ENCODE measurements around the gene PDS5B.
"Not testable (repeated sequence)": the region's sequence is repeated elsewhere in the genome, so short reads cannot be mapped to it uniquely, and the experiment has no call there.

PDS5B gene, protein sequence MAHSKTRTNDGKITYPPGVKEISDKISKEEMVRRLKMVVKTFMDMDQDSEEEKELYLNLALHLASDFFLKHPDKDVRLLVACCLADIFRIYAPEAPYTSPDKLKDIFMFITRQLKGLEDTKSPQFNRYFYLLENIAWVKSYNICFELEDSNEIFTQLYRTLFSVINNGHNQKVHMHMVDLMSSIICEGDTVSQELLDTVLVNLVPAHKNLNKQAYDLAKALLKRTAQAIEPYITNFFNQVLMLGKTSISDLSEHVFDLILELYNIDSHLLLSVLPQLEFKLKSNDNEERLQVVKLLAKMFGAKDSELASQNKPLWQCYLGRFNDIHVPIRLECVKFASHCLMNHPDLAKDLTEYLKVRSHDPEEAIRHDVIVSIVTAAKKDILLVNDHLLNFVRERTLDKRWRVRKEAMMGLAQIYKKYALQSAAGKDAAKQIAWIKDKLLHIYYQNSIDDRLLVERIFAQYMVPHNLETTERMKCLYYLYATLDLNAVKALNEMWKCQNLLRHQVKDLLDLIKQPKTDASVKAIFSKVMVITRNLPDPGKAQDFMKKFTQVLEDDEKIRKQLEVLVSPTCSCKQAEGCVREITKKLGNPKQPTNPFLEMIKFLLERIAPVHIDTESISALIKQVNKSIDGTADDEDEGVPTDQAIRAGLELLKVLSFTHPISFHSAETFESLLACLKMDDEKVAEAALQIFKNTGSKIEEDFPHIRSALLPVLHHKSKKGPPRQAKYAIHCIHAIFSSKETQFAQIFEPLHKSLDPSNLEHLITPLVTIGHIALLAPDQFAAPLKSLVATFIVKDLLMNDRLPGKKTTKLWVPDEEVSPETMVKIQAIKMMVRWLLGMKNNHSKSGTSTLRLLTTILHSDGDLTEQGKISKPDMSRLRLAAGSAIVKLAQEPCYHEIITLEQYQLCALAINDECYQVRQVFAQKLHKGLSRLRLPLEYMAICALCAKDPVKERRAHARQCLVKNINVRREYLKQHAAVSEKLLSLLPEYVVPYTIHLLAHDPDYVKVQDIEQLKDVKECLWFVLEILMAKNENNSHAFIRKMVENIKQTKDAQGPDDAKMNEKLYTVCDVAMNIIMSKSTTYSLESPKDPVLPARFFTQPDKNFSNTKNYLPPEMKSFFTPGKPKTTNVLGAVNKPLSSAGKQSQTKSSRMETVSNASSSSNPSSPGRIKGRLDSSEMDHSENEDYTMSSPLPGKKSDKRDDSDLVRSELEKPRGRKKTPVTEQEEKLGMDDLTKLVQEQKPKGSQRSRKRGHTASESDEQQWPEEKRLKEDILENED (N-terminal part only)

DNA sequence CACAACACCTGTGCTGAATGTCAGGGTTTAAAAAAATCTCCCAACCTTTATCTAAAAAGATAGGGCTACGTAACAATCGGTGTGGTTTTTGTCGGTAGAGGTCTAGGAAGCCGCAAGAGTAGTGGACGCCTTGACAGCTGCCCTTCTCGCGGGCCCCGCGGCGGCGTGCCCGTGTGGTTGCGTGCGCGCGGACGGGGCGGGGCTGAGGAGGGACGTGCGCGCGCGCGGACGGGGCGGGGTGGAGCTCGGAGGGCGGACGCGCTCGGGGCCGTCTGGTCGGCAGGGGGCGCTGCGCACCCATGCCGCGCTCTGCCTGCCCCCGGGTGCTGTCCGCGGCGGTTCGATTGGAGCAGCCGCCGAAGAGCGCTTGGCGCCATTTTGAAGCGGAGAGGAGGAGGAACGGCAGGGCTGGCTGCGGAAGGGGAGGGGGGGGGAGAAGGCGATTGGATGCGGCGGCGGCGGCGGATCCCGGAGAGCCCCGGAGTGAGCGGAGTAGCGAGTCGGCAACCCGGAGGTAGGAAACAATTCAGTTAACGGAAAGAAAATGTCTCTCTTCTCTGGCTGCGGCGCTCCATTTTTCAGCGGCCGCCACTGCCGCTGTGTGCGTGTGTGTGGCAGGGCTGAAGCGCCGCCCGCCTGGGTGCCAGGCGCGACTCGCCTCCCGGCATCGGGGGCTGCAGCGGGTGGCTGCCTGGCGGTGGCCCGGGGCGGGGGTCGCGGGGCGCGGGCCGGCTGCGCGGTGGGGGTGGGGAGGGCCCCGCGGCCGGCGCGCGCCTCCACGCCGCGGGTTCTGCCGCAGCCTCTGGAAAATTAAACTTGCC, at the start of gene PDS5B:
Gene PDS5B, plus strand, starts transcription at position 373 of the 821 bp plus-strand sequence. CDS start 62,321 bp downstream, outside the sequence.
- DNase-seq: peak; percentile 92 to 97

DNA sequence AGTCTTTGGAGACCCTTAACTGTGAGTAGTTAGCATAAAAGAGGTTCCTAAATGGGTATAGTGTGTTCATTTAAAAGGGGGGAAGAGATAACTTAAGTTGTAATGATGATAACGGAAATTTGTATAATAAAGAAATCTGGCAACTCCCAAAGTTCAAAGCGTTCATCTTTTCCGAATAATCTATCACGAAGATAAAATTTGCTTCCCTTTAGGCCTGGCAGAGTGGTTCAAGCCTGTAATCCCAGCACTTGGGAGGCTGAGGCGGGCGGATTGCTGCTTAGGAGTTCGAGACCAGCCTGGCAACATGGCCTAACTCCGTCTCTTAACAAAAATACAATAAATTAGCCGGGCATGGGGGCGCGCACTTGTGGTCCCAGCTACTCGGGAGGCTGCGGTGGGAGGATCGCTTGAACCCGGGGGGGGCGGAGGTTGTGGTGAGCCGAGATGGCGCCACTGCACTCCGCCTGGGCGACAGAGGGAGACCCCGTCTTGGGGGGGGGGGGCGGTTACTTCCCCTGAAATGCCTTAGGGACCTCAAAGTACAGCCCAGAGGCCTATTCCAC, 48.6 kb upstream of the PDS5B start:
- DNase-seq: no peak

DNA sequence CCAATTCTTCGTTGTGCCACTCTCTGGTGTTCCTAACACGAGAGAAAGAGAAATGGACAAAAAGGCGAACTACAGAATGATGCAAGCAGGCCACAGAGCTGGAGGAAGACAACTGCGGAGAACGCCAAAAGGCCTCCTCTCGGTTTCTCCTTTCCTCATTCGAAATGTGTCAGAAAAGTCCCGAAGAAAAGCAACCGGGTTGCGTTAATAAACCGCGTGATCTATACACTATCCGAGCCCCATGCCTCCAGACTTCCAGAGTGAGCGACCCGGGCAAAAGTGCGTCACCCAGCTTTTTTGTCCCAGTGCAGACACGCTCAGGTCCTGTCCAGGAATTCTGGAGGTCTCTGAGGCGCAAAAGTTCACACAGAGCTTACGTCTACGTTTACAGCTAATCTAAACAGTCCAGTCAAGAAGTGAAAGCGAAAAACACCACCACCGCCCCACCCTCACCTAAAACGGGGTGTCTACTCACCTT, 48.1 kb upstream of the PDS5B start:
- DNase-seq: no peak

DNA sequence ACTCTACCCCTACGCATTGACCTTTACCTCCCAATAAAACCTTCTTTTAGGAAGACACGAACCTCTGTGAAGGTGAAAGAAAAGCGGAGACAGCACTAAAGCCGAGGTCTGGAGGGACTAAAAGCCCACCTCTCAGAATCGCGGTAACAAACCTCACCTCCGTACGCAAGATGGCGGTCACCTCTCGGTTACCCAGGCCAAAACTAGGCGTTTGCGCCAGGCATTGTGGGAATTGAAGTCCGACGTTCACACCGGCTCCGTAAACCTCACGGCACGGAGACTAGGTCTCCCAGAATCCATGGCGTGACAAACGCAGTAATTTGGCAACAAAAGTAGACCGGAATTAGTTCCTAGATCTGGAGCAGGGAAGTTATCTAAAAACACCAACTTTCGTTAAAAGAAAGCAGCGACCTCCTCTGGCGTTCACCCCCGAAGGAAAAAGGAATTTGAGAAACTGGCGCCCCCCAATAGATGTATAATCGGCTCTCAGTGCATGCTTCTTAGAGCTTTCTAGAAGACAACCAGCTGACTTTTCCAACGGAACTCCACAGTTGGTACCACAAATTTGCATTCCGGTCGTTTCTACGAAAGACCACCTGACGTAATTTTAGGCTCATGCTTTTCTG, 47.5 kb upstream of the PDS5B start, which contains the start of gene N4BP2L2:
Gene N4BP2L2, minus strand, starts transcription at position 175 of the 626 bp plus-strand sequence. CDS start 1,768 bp downstream, outside the sequence.
- peak; percentile 96 to 97 for DNase-seq

DNA sequence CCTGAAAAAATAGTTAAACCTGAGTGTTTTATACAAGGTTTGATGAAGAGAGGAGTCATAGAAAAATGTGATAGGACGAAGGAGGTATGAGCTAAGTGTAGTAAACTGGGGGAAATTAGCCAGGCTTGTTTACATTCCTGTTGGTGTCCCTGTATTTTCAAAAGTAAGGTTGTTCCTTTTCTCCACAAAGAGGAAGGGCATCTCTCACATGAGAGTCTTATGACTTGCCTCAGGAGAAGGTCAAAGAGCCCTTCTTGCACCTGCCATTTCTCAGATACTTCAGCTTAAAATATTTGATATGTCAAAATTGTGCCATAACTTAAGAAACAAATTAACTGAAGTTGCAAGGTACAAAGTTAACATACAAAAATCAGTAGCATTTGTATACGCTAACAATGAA, 44.0 kb upstream of the PDS5B start:
- DNase-seq: no peak

DNA sequence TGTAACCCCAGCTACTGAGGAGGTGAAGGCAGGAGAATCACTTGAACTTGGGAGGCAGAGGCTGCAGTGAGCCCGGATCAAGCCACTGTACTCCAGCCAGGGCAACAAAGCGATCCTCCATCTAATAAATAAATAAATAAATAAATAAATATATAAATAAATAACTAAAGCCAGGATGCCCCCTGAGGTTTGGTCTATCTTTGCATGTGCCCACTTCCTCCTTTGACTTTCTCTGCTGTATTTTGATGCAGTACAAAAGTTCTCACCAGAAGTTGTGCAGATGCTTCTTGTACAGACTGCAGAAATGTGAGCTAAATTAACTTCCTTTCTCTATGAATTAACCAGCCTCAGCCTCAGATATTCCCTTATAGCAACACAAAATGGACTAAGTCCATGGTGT, 41.2 kb upstream of the PDS5B start:
- no peak for DNase-seq

DNA sequence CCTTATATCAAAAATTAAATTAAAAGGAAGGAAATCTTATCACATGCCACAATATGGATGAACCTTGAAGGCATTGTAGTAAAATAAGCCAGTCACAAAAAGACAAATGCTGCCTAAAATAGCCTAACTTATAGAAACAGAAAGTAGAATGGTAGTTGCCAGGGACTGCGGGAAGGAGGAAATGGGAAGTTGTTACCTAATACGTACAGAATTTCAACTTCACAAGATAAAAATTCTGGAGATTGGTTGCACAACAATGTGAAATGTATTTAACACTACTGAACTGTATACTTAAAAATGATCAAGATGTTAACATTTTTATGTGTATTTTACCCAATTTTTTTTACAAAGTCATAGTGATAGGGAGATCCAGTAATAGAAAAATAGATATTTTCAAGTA, 37.4 kb upstream of the PDS5B start:
- DNase-seq: no peak

DNA sequence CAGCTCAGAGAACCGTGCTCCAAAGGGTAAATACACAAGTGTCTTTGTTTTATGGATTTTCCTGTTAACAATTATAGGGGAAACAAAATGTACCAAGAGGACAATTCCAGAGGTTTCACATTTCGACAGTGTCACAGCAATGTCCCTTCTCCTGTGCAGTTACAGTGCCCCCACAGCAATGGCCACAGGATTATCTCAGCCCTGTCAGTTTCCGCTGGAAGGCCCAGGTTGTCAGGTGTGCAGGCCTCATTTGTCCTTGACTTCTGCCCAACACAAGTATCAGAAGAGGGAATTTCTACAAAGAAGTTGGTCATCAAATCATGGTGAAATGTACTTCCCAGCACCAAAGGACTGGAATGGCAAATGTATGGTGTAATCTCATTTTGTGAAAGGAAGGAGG, 36.5 kb upstream of the PDS5B start:
- DNase-seq: no peak

DNA sequence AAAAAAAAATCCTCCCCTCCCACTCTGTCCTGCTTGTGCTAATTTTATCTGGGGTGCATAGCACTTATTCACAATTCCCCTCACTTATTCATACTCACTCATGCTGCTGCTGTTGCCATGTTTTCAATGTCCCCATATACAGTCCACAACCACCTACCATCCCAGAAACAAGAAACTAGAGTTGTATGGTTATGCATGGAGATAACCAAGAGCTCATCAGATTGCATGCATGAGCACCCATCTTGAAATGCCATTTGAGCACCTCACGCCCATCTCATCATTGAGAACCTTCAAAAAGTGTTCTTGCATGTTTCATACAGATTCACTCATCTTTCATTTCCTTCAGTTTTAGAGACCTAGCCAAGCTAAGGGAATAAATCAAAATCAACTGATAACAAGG, 32.5 kb upstream of the PDS5B start:
- no peak for DNase-seq

DNA sequence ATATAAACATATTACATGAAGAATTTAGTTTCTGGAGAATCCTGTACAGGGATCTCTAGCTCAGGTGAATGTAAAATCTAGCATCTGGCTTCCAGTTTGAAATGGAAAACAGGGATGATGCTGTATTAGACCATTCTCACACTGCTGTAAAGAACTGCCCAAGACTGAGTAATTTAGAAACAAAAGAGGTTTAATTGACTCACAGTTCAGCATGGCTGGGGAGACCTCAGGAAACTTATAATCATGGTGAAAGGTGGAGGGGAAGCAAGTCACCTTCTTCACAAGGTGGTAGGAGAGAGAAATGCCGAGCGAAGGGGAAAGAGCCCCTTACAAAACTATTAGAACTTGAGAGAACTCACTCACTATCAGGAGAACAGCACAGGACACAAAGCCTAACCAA, 30.6 kb upstream of the PDS5B start:
- no peak for DNase-seq

DNA sequence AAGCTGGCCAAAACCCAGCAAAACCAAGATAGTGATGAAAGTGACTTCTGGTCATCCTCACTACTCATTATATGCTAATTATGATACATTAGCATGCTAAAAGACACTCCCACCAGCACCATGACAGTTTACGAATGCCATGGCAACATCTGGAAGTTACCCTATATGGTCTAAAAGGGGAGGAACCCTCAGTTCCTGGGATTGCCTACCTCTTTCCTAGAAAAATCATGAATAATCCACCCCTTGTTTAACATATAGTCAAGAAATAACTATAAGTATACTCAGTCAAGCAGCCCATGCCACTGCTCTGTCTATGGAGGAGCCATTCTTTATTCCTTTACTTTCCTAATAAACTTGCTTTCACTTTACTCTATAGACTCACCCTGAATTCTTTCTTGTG, 25.4 kb upstream of the PDS5B start:
- DNase-seq: not testable (repeated sequence)

DNA sequence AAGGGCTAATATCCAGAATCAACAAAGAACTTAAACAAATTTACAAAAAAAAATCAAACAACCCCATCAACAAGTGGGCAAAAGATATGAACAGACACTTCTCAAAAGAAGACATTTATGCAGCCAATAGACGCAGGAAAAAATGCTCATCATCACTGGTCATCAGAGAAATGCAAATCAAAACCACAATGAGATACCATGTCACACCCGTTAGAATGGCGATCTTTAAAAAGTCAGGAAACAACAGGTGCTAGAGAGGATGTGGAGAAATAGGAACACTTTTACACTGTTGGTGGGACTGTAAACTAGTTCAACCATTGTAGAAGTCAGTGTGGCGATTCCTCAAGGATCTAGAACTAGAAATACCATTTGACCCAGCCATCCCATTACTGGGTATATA, 10.6 kb upstream of the PDS5B start:
- DNase-seq: not testable (repeated sequence)

DNA sequence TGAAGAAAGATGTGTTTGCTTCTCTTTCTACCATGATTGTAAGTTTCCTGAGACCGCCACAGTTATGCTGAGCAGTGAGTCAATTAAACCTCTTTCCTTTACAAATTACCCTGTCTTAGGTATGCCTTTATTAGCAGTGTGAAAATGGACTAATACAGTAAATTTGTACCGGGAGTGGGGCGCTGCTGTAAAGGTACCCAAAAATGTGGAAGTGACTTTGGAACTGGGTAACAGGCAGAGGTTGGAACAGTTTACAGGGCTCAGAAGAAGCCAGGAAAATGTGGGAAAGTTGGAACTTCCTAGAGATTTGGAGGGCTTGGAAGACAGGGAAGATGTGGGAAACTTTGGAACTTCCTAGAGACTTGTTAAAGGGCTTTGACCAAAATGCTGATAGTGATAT, 9.2 kb upstream of the PDS5B start:
- no peak for DNase-seq

DNA sequence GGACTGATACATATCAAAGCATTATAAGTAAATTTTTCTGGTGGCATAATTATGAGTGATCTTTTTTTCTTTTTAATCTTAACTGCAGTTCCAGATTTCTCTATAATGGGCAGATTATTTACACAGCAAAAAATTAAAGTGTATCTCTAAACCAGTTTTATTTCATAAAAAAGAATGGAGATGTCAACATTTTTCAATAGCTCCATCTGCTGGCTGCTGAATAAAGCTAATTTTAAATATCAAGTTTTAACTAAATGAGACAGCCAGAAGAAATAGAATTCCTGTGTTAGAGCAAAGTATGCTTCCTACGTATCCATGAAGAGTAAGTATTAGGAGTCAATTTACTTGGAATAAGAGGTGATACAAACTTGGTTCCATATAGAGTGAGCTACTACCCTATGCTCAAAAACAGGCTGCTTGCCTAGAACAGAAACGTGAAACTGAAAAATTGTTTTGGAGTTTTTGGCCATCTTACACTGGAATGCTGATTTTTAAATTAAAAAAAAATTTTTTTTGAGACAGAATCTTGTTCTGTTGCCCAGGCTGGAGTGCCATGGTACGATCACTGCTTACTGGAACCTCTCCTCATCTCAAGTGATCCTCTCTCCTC, 5.0 kb upstream of the PDS5B start:
- DNase-seq: no peak

DNA sequence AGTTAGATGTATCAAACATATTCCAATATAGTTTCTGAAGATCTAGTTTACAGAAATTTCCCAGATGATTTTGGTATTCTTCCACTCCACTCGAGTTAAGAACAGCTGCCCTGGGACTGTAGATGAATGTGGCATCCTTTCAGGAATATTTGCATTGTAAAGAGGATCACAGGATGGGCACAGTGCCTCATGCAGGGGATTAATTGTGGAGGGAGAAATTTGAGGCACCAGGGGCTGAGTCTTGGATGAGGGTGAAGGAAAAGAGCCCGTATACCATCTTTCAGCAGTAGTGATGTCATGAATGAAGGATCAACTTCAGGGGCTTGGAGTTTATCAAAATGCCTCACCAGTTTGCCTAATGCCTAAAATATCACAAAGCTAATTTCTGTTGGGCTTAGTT, 4.0 kb upstream of the PDS5B start:
- DNase-seq: no peak

DNA sequence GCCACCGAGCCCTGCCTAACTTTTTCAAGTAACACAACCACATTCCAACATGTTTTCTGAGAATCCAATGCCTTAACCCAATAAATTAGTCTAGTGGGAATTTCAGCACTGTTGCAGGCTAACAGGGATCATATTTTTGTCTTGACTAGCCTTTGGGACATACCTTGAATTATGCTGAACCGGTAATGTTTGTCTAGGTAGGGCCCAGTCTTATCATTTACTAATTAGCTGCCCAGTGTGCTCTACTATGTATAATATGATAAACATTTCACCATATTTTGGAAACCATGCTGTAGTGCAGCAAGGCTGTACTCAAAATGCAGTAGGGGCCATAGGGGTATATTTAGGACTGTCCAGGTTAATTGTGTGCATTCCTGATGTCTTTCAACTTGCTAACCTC, 3.3 kb upstream of the PDS5B start:
- no peak for DNase-seq

DNA sequence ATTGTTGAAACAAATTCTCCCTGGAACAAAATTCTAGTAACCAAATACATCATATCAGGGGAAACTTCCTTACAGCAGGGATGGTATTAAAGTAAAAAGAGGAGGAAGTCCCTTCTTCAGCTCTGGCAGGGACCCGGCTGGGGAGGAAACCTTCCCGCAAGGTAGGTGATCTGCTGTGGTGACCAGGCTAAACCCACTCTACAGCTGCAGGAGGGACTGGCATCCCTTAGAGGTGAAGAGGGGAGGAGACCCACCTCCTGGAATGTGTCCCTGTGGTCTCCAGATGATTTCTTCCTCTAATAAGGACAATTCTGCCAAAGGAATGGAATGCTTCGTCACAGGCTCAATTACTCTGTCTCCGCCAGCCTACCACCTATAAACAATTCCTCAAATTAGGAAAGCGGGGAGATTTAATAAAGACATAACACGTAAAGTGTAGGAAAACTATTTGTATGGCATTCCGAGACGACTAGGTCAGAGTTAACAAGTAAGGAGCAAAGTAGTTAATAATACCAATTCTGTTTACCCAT, 637 bp upstream of the PDS5B start:
- DNase-seq: no peak

DNA sequence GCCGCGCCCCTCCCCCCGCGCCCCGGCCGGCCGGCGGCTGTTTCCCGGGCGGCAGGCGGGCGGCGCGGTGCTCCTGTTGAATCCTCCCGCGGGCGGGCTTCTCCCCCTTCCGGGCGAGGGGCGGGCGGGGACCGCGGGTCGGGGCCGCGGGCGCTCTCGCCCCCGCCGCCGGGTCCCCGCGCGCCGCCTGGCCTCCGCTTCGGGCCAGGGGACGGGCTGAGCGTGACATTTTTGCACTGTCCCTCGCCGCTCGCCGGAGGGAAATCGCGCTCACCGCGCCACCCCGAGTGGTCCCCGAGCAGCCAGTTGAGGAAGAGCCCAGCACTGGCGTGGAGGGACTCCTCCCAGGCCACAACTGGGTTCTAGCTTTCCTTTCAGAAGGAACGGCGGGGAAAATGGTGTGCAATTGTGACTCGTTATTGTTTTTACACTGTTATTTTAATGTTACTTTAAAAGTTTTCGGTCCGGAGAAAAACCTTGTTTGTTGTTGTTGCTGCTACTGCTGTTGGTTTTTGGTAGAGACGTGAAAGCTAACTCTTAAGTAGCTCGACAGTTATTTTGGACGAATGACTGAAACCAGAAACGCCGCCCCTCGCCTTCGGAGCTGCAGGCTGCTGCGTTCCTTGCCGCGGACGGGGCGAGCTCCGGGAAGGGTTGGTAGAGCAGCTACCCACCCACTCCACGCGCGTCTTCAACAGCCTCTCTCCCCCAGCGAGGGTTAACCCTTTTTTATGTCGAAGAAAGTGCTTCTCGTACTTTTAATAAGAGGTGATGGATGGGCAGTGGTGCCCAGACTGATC, 959 bp downstream of the PDS5B start:
- peak; percentile 50 to 70 for DNase-seq

DNA sequence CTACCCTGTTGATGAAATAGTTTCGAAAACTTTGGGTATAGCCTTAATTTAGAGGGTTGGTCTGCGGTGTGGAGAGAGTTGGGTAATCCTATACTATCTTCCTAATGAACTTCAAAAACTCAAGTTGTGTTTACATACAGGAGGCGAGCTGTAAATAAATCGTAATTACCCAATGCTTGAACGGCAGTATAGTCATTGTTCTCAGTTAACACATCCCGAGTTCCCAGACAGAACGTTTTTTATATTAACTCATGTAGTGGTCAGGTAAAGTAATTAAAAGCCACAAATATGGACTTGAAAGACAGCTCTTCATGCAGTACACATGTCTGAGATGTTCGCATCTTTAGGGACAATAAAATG, 1.5 kb downstream of the PDS5B start:
- DNase-seq: no peak

DNA sequence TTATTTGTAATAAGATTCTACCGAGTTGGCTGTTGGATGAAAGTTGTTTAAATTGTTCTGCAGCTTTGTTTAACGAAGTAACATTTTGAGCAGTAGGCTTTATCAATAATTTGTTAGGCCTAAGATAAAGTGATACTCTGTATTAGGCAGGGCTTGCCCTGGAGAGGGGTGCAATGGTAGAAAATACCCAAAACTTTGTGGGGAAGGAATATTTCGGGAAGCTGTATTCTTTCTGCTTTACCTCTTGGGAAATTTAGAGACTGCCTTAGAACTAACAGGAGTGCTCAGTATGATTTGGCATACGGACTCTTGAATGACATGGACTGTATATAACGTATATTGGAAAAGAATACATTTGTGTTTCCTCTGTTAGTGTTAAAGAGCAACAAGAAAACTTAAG, 2.5 kb downstream of the PDS5B start:
- no peak for DNase-seq

Measured in NCI-H1930 (cell line).